C4-2B (cell line): ENCODE data around the gene ADAMTS3.
A peak's percentile ranks its signal among the peaks of the same experiment; 100 is the strongest.

Experiments
- H3K27ac ChIP-seq: fragments of 450-650 bp; 2 replicates; pipeline ENCODE4 v1.5.1; 2017
- ZFX ChIP-seq: fragments of 450-650 bp; IDR thresholded peaks from 2 replicates; pipeline ENCODE4 v1.6.1; 2017
- TF ChIP-seq, protein P1 (sequence below): fragments of 450-650 bp; conservative IDR thresholded peaks from 2 replicates; pipeline ENCODE4 v1.5.1; 2017; ENCODE audit warnings: mild to moderate bottlenecking

Gene ADAMTS3

DNA sequence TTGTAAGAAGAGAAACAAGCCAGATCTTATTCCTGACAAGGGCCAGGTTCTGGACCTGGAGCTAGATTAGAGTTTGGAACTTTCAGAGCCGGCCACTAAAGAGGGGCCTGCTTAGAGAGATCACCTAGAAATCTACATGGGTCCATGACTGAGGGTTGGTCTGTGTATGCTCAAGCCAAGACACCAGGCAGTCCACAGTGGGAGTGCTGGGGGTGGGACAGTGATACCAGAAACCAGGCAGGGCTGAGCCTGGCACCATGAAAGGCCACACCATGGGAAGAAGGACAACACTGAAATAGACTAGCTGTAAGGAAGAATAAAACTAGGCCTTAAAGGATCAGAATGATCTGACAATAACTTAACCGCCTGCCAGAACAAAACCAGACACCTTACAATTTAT lies 267.3 kb downstream of the ADAMTS3 start:
- no peak overlapping the region for H3K27ac ChIP-seq
- no peak for TF ChIP-seq ZFX
- TF ChIP-seq, protein P1, sequence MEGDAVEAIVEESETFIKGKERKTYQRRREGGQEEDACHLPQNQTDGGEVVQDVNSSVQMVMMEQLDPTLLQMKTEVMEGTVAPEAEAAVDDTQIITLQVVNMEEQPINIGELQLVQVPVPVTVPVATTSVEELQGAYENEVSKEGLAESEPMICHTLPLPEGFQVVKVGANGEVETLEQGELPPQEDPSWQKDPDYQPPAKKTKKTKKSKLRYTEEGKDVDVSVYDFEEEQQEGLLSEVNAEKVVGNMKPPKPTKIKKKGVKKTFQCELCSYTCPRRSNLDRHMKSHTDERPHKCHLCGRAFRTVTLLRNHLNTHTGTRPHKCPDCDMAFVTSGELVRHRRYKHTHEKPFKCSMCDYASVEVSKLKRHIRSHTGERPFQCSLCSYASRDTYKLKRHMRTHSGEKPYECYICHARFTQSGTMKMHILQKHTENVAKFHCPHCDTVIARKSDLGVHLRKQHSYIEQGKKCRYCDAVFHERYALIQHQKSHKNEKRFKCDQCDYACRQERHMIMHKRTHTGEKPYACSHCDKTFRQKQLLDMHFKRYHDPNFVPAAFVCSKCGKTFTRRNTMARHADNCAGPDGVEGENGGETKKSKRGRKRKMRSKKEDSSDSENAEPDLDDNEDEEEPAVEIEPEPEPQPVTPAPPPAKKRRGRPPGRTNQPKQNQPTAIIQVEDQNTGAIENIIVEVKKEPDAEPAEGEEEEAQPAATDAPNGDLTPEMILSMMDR = no peak

DNA sequence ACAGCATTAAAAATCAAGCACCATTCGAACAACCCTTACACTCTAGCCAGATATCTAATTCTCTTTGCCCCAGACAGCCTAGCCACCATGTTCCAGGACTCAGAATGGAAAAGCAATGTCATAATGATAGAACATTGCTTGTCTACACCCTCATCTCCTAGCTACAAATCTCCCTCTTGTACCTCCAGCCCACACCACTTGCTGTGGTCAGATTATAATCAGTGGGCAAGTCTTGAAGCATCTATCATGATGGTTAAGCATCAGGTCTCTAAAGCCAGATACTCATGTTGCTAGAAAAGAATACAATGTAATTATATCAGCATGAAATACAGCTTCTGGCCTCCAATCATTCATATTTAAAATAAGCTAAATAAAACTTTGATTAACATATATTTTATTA lies 268.9 kb downstream of the ADAMTS3 start:
- H3K27ac ChIP-seq = no peak overlapping the region
- TF ChIP-seq, protein P1 = no peak
- TF ChIP-seq ZFX = no peak

DNA sequence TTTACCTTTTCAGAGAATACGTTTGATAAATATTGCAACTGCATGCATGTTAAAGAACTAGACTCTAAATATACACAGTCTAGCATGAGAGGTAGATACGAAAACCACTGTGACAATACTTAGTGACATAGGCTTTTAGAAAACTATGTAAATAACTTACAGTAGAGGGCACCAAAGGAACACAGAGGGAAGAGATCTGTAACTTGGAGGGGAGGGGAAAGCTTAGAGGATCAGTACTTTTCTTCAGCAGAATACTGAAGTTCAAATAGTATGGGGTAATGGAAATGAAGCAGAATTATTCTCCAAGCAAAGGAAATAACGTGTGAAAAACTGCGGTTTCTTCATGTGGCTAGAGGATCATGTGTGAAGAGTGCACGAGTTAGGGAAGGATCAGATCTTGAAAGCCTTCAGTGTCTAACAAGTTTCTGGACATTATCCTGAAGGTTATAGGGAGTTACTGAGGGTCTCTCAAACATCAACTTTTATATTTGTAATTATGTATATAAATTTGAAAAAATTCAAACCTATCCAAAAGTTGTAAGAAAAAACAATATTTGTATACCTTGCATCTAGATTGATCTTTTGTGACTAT lies 273.0 kb downstream of the ADAMTS3 start:
- no peak overlapping the region for H3K27ac ChIP-seq
- TF ChIP-seq ZFX = no peak
- TF ChIP-seq, protein P1 = peak; percentile 85

DNA sequence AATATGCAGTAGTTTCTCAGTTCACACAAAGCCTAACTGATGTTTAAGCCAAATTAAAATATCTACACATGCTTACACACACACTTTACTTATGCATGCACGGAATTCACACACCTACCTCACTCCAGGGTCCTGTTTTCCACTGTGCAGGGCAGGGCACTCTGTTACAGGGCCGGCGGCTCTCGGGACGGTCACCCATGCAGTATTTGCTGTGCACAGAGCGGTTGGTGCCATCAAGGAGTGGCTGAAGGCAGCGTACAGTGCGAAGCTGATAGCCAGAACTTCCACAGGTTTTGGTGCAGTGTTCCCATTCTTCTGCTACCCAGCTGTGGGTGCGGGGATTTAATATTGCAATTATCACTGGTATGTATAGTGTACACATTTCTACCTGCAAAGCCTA lies 278.3 kb downstream of the ADAMTS3 start:
- TF ChIP-seq, protein P1 = no peak
- TF ChIP-seq ZFX = no peak
- H3K27ac ChIP-seq = no peak overlapping the region

DNA sequence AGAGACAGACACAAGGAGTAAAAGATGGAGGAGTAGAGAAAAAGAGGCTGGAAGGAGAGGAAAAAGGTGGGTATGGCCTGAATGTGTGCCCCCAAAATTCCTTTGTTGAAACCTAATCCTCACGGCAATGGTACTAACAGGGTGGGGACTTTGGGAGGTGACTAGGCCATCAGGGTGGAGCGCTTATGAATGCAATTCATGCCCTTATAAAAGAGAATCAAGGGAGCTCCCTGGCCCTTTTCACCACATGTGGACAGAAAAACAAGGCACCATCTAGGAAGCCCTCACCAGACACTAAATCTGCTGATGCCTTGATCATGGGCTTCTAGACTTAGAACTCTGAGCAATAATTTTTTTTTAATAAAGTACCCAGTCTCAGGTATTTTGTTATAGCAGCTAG lies 282.1 kb downstream of the ADAMTS3 start:
- H3K27ac ChIP-seq = no peak overlapping the region
- no peak for TF ChIP-seq ZFX
- TF ChIP-seq, protein P1 = no peak

DNA sequence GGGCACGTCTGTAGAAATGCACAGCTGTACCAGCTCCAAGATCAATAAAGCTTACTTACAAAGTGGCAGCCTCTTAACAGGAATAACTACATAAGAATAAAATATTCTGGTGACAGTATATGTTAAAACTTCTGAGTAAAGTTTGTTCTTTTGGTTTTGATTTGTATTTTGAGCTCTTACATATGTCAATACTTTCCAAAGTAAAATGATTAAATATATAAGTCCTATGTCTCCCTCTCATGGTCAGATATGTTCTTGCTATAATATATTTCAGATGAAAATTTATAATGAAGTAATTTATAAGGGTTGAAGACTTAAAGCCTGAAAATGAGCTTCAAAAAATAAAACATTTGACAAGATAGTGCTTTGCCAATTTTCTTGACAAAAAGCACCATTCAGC lies 282.8 kb downstream of the ADAMTS3 start:
- no peak overlapping the region for H3K27ac ChIP-seq
- TF ChIP-seq, protein P1 = peak; percentile 61
- no peak for TF ChIP-seq ZFX

DNA sequence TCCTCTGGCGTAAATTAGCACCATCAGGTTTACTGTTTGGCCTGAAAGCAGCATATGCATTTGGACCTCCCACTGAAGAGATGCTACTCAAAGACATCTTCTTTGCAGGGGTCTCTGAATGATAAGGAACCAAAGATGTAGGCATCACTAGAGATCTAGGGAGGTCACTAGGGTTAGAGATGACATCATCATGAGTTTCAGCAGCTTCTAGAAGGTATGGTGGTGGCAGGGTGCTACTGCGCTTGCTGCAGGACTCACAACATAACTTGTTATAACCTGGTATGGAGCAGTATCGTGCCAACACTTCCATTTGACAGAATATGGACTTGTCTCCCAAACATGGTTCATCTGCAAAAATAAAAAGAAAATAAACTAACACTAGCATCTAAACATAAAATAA lies 285.7 kb downstream of the ADAMTS3 start:
- no peak overlapping the region for H3K27ac ChIP-seq
- TF ChIP-seq, protein P1 = no peak; the same call in 1 of the 2 replicates
- TF ChIP-seq ZFX = no peak
